ENCODE measurements around the gene IL16.

Gene IL16

GRCh38 chr15:81282911-81283310 is 86.2 kb downstream of the IL16 start:
- no peak for DNase-seq
- peaks cover 3% of the 10 kb centered on the region for H3K27me3 Mint-ChIP-seq
- CTCF ChIA-PET, result interaction anchor here (2.1 to 13.2 kb wide), 3 partner anchors 8 to 17 kb away, joined by 9 to 202 read pairs (median 29); no protein-coding TSS in a partner anchor
- no peak overlapping the region for H3K27ac Mint-ChIP-seq
- peaks cover 12% of the 10 kb centered on the region for H3K9me3 Mint-ChIP-seq
- no peak overlapping the region for H3K4me3 Mint-ChIP-seq
- peaks cover 58% of the 10 kb centered on the region for H3K4me1 Mint-ChIP-seq
- peaks cover 19% of the 10 kb centered on the region for H3K36me3 Mint-ChIP-seq

GRCh38 chr15:81284256-81285031 is 87.8 kb downstream of the IL16 start:
- CTCF ChIA-PET, result interaction anchor here (2.1 to 13.2 kb wide), 3 partner anchors 9 to 18 kb away, joined by 9 to 202 read pairs (median 29); no protein-coding TSS in a partner anchor
- no peak overlapping the region for H3K4me3 Mint-ChIP-seq
- no peak for DNase-seq
- H3K27ac Mint-ChIP-seq, result no peak overlapping the region
- H3K36me3 Mint-ChIP-seq, result peaks cover 10% of the 10 kb centered on the region
- peaks cover 3% of the 10 kb centered on the region for H3K9me3 Mint-ChIP-seq
- H3K4me1 Mint-ChIP-seq, result peaks cover 66% of the 10 kb centered on the region
- peaks cover 3% of the 10 kb centered on the region for H3K27me3 Mint-ChIP-seq

- H3K27me3 Mint-ChIP-seq, result no peaks in the 10 kb centered on the region
Measured at GRCh38 chr15:81285461-81285860, 88.8 kb downstream of the IL16 start.

GRCh38 chr15:81286621-81287121 is 90.0 kb downstream of the IL16 start:
- CTCF ChIA-PET, result interaction anchor here (1.1 to 2.8 kb wide), 5 partner anchors 8 to 50 kb away, joined by 3 to 22 read pairs (median 8); no protein-coding TSS in a partner anchor
- peak overlapping the region; percentile 19 for H3K4me3 Mint-ChIP-seq
- no peak for DNase-seq
- peaks cover 12% of the 10 kb centered on the region for H3K36me3 Mint-ChIP-seq
- H3K4me1 Mint-ChIP-seq, result peaks cover 70% of the 10 kb centered on the region
- H3K27me3 Mint-ChIP-seq, result no peaks in the 10 kb centered on the region
- H3K27ac Mint-ChIP-seq, result peak overlapping the region; percentile 89
- peaks cover 3% of the 10 kb centered on the region for H3K9me3 Mint-ChIP-seq

More at GRCh38 chr15:81285461-81285860, 88.8 kb downstream of the IL16 start:
- Mint-ChIP-seq H3K4me1 (peaks cover 68% of the 10 kb centered on the region), H3K27ac (peak overlapping the region; percentile 30), H3K4me3 (no peak overlapping the region), H3K9me3 (peaks cover 3% of the 10 kb centered on the region), H3K36me3 (peaks cover 12% of the 10 kb centered on the region)
- DNase-seq, result no peak
- CTCF ChIA-PET, result interaction anchor here (0.9 to 2.8 kb wide), 3 partner anchors 10 to 19 kb away, joined by 3 to 22 read pairs (median 15); no protein-coding TSS in a partner anchor

- peaks cover 78% of the 10 kb centered on the region for H3K4me1 Mint-ChIP-seq
- no peak overlapping the region for H3K4me3 Mint-ChIP-seq
- peaks cover 14% of the 10 kb centered on the region for H3K36me3 Mint-ChIP-seq
- H3K9me3 Mint-ChIP-seq, result peaks cover 3% of the 10 kb centered on the region
- no peak overlapping the region for H3K27ac Mint-ChIP-seq
- CTCF ChIA-PET, result interaction anchor here (2.5 to 2.8 kb wide), 2 partner anchors 11 to 12 kb away, joined by 8 to 22 read pairs; no protein-coding TSS in a partner anchor
- H3K27me3 Mint-ChIP-seq, result no peaks in the 10 kb centered on the region
- DNase-seq, result no peak
Measured at GRCh38 chr15:81288040-81288439, 91.4 kb downstream of the IL16 start.

GRCh38 chr15:81288616-81289015 is 91.9 kb downstream of the IL16 start:
- Mint-ChIP-seq H3K4me1 (peaks cover 83% of the 10 kb centered on the region), H3K27ac (no peak overlapping the region), H3K27me3 (no peaks in the 10 kb centered on the region), H3K9me3 (peaks cover 3% of the 10 kb centered on the region), H3K36me3 (peaks cover 14% of the 10 kb centered on the region), H3K4me3 (no peak overlapping the region)
- no peak for DNase-seq
- CTCF ChIA-PET, result interaction anchor here (14.7 kb wide), 1 partner anchor 11 kb away, joined by 202 read pairs; no protein-coding TSS in a partner anchor

- Mint-ChIP-seq H3K4me1 (peaks cover 87% of the 10 kb centered on the region), H3K4me3 (no peak overlapping the region), H3K27me3 (no peaks in the 10 kb centered on the region), H3K36me3 (peaks cover 19% of the 10 kb centered on the region), H3K9me3 (peaks cover 3% of the 10 kb centered on the region), H3K27ac (no peak overlapping the region)
- CTCF ChIA-PET, result interaction anchor here (3.2 to 14.7 kb wide), 2 partner anchors 12 to 24 kb away, joined by 11 to 202 read pairs; no protein-coding TSS in a partner anchor
- DNase-seq, result no peak
Measured at GRCh38 chr15:81289910-81290309, 93.2 kb downstream of the IL16 start.

GRCh38 chr15:81291916-81292522 is 95.3 kb downstream of the IL16 start:
- no peak for DNase-seq
- peaks cover 29% of the 10 kb centered on the region for H3K36me3 Mint-ChIP-seq
- CTCF ChIA-PET, result interaction anchor here (0.8 to 14.7 kb wide), 5 partner anchors 10 to 45 kb away, joined by 3 to 202 read pairs (median 4); no protein-coding TSS in a partner anchor
- no peaks in the 10 kb centered on the region for H3K27me3 Mint-ChIP-seq
- H3K9me3 Mint-ChIP-seq, result peaks cover under 1% of the 10 kb centered on the region
- peak overlapping the region; percentile 99 for H3K27ac Mint-ChIP-seq
- peak overlapping the region; percentile 100 for H3K4me3 Mint-ChIP-seq
- H3K4me1 Mint-ChIP-seq, result peaks cover 85% of the 10 kb centered on the region

GRCh38 chr15:81292523-81293001 is 95.9 kb downstream of the IL16 start:
- Mint-ChIP-seq H3K4me3 (peak overlapping the region; percentile 100), H3K9me3 (no peaks in the 10 kb centered on the region), H3K27ac (peak overlapping the region; percentile 99), H3K4me1 (peaks cover 79% of the 10 kb centered on the region), H3K36me3 (peaks cover 34% of the 10 kb centered on the region), H3K27me3 (no peaks in the 10 kb centered on the region)
- DNase-seq, result peak; percentile 66
- CTCF ChIA-PET, result interaction anchor here (0.8 to 14.7 kb wide), 5 partner anchors 10 to 44 kb away, joined by 3 to 202 read pairs (median 4); no protein-coding TSS in a partner anchor

- CTCF ChIA-PET, result interaction anchor here (1.0 to 14.7 kb wide), 2 partner anchors 16 to 28 kb away, joined by 4 to 202 read pairs; no protein-coding TSS in a partner anchor
- peak overlapping the region; percentile 99 for H3K27ac Mint-ChIP-seq
- peaks cover 44% of the 10 kb centered on the region for H3K36me3 Mint-ChIP-seq
- no peaks in the 10 kb centered on the region for H3K9me3 Mint-ChIP-seq
- H3K4me3 Mint-ChIP-seq, result peak overlapping the region; percentile 100
- peak; percentile 88 for DNase-seq
- H3K27me3 Mint-ChIP-seq, result no peaks in the 10 kb centered on the region
- peaks cover 70% of the 10 kb centered on the region for H3K4me1 Mint-ChIP-seq
Measured at GRCh38 chr15:81293728-81294515, 97.2 kb downstream of the IL16 start.

GRCh38 chr15:81294516-81294880 is 97.8 kb downstream of the IL16 start:
- H3K36me3 Mint-ChIP-seq, result peaks cover 50% of the 10 kb centered on the region

GRCh38 chr15:81295486-81296121 is 98.9 kb downstream of the IL16 start:
- peak overlapping the region; percentile 100 for H3K4me3 Mint-ChIP-seq
- no peaks in the 10 kb centered on the region for H3K9me3 Mint-ChIP-seq
- peaks cover 60% of the 10 kb centered on the region for H3K4me1 Mint-ChIP-seq
- peaks cover 58% of the 10 kb centered on the region for H3K36me3 Mint-ChIP-seq
- no peaks in the 10 kb centered on the region for H3K27me3 Mint-ChIP-seq
- DNase-seq, result no peak
- CTCF ChIA-PET, result interaction anchor here (0.9 to 14.7 kb wide), 7 partner anchors 9 to 29 kb away, joined by 3 to 202 read pairs (median 4); partner anchors contain the start of gene STARD5
- peak overlapping the region; percentile 99 for H3K27ac Mint-ChIP-seq

More at GRCh38 chr15:81294516-81294880, 97.8 kb downstream of the IL16 start:
- H3K4me3 Mint-ChIP-seq, result peak overlapping the region; percentile 100
- H3K27ac Mint-ChIP-seq, result peak overlapping the region; percentile 99
- H3K27me3 Mint-ChIP-seq, result no peaks in the 10 kb centered on the region
- CTCF ChIA-PET, result interaction anchor here (1.0 to 14.7 kb wide), 5 partner anchors 8 to 30 kb away, joined by 3 to 202 read pairs (median 4); partner anchors contain the start of gene STARD5
- H3K9me3 Mint-ChIP-seq, result no peaks in the 10 kb centered on the region
- H3K4me1 Mint-ChIP-seq, result peaks cover 67% of the 10 kb centered on the region
- DNase-seq, result peak; percentile 47
